HG03196 (cell line): ENCODE results near the gene LGALS7.

Experiments
- ATAC-seq: cut with Tn5 transposase; IDR thresholded peaks from one replicate; pipeline ENCODE4 v1.9.1; 2021; ENCODE audit not compliant: unreplicated experiment

Gene LGALS7

GRCh38 chr19:38728752-38729541, 44.4 kb downstream of the LGALS7 start:
- no peak for ATAC-seq

GRCh38 chr19:38727868-38728660, 45.3 kb downstream of the LGALS7 start:
- ATAC-seq = no peak

GRCh38 chr19:38727306-38727867, 45.9 kb downstream of the LGALS7 start:
- ATAC-seq = no peak

- no peak for ATAC-seq
Observed at GRCh38 chr19:38726761-38727301, 46.5 kb downstream of the LGALS7 start.

GRCh38 chr19:38726284-38726673, 47.0 kb downstream of the LGALS7 start:
- no peak for ATAC-seq

GRCh38 chr19:38725469-38726283, 47.6 kb downstream of the LGALS7 start:
- no peak for ATAC-seq

- no peak for ATAC-seq
Observed at GRCh38 chr19:38723990-38724854, 49.1 kb downstream of the LGALS7 start.

- no peak for ATAC-seq
Observed at GRCh38 chr19:38723606-38723965, 49.7 kb downstream of the LGALS7 start.

GRCh38 chr19:38722947-38723605, 50.2 kb downstream of the LGALS7 start:
- ATAC-seq = no peak

GRCh38 chr19:38721979-38722773, 51.1 kb downstream of the LGALS7 start:
- no peak for ATAC-seq

- no peak for ATAC-seq
Observed at GRCh38 chr19:38721496-38721895, 51.8 kb downstream of the LGALS7 start.
